HG03135 (cell line): ENCODE results near the gene CHCHD6.

Experiments used
- ATAC-seq: cut with Tn5 transposase; IDR thresholded peaks from one replicate; pipeline ENCODE4 v1.9.1; 2021; ENCODE audit warnings: mild to moderate bottlenecking, moderate library complexity; ENCODE audit not compliant: unreplicated experiment

The CHCHD6 gene

GRCh38 chr3:126817781-126818180 is 113.7 kb downstream of the CHCHD6 start:
- no peak for ATAC-seq

DNA sequence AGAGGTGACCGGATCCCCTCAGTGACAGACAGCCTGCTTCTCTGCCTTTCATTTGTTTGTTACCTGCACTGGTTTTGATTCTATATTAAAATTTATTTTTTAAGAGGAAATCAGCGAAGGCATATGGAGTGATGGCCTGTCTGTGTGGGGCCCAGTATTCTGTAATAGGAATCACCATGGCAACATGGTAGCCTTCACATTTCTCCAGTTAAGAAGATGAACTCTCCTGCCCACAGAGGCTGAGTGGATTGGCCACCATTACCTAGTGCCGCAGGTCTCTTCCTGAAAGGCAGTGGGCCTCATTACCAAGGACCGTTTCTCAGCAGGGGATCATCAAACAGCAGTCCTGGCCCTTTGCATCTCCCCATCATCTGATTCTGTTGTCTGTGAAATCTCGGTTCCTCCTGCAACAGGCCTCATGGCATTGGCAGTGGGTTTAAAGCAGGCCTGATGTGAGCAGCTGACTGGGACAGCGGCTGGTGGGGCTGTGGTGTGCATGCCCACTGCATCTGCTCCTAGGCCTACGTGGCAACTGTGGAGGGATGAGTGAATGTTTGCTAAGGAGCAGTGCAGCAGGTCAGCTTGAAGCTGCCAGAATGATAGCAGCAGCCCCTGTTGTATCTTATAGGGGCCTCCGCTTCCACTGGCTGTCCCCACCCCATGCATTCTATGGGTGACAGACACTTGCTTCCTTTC is 114.5 kb downstream of the CHCHD6 start:
- ATAC-seq, result no peak

- ATAC-seq, result no peak
These were observed 122.7 kb downstream of the CHCHD6 start for GRCh38 chr3:126826693-126827092.

- no peak for ATAC-seq
These were observed 123.1 kb downstream of the CHCHD6 start for GRCh38 chr3:126827121-126827520.

- ATAC-seq, result no peak
These were observed 124.3 kb downstream of the CHCHD6 start for GRCh38 chr3:126828306-126828705.

- no peak for ATAC-seq
These were observed 128.9 kb downstream of the CHCHD6 start for GRCh38 chr3:126832933-126833332.

DNA sequence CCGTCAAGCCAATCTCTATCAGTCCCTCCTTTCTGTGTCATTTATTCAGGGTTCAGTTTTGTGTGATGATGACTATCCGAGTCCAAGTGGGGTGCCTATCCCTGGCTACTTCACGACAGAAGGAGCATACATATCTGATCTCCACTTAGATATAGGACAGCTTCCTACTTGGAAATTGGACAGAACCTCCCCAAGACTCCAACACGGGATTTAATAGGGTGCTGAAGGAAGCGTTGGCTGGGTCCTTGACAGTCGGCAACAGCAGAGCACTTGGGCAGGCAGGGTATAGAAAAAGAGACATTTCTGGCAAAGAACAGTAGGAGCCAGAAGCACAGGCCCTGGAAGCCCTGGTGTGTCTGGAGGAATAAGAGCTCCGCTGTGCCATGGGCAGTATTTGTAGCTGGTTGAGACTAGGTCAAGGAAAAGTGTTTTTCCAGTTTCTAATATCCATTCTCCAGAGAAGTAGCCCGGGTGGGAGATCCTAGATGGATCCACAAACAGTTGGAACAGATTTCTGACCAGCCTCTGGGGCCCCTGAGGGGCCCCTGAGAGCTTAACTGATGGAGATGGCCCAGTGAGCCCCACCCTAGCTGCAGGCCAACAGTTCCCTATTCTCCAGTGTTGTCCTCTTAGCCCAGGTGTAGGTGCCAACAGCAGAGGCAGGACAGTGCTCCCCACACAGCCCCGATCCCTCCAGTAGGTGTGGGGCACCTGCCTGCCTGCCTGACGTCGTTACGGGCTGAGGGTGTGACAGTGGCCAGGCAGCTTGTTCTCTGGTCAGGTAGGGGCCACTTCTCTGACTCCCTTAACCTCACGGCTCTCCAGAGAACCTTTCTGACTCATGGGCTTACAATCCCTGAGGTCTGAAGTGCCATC is 130.8 kb downstream of the CHCHD6 start:
- no peak for ATAC-seq

DNA sequence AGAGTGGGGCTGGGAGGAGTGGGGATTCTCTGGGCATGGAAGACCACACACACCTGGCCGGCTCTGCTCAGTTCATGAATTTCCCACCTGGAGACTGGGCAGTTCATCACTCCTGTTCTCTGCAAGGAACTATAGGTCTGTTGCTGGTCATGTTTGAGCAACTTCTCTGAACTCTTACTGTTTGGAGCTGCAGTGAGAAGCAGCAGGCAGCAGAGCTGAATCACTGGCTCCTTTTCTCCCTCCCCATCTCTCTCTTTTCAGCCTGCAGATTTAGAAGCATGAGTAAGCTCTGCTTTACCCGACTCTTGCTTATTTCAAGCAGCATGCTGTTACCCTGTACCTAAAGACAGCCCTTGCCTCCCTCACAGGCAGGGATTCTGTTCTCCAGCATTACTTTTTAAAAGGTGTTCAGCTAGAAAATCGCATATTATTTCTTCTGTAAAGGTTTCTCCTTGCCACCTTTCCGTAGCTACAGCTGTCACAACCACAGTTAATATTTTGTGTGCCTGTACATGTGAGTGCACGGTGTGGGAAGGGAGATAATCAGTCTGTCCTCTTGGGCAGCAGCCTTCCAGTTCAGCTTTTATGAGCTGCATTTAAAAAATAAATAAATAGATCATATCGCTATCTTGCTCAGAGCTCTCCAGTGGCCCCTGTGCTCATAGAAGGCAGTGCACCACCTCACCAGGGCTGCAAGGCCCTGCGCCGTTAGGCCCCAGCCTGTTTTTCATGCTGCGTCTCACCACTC is 131.6 kb downstream of the CHCHD6 start:
- no peak for ATAC-seq

GRCh38 chr3:126836220-126836860 is 132.3 kb downstream of the CHCHD6 start:
- ATAC-seq, result no peak

GRCh38 chr3:126837773-126838172 is 133.7 kb downstream of the CHCHD6 start:
- ATAC-seq, result no peak

- ATAC-seq, result no peak
These were observed 142.1 kb downstream of the CHCHD6 start for GRCh38 chr3:126845920-126846715.

DNA sequence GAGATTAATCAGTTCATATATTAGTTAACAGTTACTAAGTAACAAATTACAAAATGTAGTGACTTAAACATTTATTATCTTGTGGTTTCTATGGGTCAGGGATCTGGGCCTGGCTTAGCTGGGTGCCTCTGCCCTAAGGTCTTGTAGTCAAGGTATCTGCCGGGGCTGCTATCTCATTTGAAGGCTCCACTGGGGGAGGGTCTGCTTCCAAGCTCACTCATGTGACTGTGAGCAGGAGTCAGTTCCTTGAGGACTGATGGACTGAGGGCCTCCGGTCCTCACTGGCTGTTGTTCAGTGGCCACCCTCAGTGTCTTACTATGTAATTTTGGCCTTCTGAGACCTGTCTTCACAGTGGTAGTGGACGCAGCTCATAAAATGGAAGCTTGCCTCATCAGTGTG is 143.0 kb downstream of the CHCHD6 start:
- ATAC-seq, result no peak

- ATAC-seq, result no peak
These were observed 145.0 kb downstream of the CHCHD6 start for GRCh38 chr3:126848991-126849390.

- ATAC-seq, result no peak
These were observed 145.7 kb downstream of the CHCHD6 start for GRCh38 chr3:126849768-126850167.

DNA sequence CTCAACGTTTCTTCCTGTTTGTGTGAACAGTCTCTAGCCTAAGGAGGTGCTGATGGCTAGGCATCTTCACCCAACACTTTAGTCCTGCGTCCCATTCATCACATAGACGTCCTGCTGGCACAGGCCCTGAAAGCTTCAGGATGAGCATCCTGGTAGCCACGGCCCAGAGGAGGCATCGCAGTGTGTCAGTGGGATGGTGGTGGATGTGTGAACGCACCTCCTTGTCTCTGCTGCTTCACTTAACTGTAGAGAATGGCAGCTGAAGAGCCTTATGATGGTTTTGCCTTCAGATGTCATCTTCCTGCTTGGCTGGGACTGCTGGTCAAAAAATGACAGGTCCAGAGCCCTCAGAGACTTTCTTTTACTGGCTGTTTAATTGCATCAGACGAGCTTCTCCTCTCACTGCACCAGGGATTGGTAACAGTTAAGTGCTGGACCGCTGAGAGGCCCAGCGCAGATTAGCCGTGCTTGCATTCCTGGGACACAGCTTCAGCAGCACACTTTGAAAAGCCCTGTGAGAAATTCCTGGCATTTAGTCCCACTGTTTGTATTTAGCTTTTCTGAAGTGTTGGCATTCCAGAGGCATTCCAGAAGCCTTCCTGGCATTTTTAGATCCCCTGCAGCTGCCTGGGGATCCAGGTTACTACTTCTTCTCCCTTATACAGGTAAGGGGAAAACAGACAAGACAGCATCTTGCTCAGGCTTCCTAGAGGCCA is 146.5 kb downstream of the CHCHD6 start:
- no peak for ATAC-seq

DNA sequence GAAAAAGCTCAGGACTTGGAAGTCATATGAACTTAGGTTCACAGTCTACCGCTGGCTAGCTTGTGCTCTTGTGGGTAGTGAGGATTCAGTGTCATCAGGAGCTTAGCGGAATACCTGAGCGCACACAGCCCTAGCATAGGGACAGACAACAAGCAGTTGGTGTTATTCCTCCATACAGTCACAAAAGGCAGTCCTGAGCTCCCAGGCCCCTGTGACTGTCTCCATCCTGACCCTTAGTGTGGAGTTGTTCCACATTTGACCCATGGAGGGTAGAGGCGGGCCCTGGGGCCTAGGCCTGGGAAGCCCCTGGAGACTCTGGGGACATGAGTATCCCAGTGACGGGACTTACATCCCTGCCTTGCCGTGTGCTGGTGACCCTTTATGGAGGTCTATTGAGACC is 147.3 kb downstream of the CHCHD6 start:
- ATAC-seq, result no peak

GRCh38 chr3:126851934-126852333 is 147.9 kb downstream of the CHCHD6 start:
- no peak for ATAC-seq

DNA sequence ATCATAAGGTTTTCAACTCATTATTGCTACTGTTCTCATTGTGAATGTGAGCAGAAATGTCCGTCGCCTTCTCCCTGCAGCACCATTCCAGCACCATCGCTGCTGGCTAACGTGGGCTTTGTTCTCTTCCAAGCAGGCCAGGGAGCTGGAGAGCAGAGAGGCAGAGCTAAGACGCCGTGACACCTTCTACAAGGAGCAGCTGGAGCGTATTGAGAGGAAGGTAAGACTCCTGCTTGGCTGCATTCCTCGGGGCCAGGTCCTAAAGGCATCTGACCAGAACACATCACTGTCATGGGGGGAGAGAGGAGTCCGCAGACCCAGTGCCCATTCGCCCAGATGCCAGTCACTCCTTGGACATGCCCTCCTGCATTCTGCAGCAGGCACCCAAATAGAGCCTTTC is 148.5 kb downstream of the CHCHD6 start:
- ATAC-seq, result no peak

GRCh38 chr3:126854666-126855065 is 150.6 kb downstream of the CHCHD6 start:
- no peak for ATAC-seq

DNA sequence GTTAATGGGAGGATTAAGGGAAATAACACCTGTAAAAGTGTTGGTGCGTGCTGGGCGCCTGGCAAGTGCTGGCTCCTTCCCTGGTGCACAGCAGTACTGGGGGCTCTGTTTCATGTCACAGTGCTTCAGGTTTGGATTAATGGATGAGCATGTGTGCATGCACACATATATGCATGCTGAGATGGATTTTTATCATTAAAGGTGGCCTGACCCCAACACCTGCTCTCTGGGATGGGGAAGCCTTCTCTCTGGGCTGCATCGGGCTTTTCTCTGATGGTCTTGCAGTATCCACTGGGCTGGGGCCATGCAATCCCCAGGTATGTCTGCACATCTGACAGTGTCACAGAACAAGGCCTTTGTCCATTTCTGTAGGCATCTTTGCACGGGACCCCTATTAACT is 151.3 kb downstream of the CHCHD6 start:
- no peak for ATAC-seq
